ENCODE data around the gene ARHGEF28.

Gene ARHGEF28

GRCh38 chr5:73820326-73820725 lies 194.3 kb downstream of the ARHGEF28 start:
- DNase-seq, result no peak

- DNase-seq, result no peak
Measured at GRCh38 chr5:73821003-73821402, 195.0 kb downstream of the ARHGEF28 start.

DNA sequence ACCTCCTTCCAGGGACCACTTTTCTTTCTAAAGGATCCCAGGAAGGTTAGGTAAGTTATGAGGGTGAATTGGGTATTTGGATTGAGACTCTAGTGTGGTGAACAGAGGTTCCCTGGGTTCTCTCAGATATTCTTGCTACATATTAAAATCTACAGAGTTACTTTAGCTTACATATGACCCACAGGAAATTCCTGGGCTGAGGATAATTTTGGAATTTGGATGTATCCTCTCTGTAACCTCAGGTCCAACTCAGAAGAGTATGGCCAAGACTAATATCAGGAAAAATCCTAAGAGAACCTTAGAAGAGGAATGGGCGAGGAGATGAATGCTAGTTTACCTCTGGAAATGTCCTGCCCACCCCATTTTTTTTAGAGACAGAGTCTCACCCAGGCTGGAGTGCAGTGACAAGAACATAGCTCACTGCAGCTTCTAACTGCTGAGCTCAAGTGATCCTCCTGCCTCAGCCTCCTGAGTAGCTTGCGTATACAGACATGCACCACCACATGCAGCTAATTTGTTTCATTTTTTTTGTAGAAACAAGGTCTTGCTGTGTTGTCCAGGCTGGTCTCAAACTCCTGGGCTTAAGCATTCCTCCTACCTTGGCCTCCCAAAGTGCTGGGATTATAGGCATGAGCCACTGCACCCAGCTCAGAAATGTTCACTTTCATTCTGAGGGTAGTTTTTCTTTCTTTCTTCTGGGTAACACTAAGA lies 196.4 kb downstream of the ARHGEF28 start:
- DNase-seq, result no peak

GRCh38 chr5:73822989-73823339 lies 197.0 kb downstream of the ARHGEF28 start:
- DNase-seq, result peak in 2 of 3 experiments; percentile 17 to 62

- peak in 1 of 3 experiments; percentile 25 for DNase-seq
Measured at GRCh38 chr5:73823508-73823925, 197.5 kb downstream of the ARHGEF28 start.

- no peak for DNase-seq
Measured at GRCh38 chr5:73825199-73825598, 199.2 kb downstream of the ARHGEF28 start.

- no peak for DNase-seq
Measured at GRCh38 chr5:73825736-73826135, 199.7 kb downstream of the ARHGEF28 start.

GRCh38 chr5:73826301-73827105 lies 200.5 kb downstream of the ARHGEF28 start:
- DNase-seq, result peak in 1 of 3 experiments; percentile 46

DNA sequence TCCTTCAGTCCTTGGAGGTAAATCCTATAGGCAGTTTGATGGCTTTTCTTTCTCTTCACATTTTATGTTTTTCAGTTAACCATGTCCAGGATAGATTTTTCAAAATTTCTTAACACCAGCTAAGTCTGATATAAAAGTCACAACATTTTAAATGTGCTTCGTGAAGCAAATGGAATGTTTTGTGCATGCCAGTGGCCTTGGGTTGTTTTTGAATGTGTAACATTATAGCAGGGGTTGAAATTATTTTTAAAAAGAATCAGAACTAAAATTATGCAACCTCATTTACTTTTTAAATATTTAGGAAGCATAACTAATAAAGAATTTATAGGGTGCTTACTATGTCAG lies 201.1 kb downstream of the ARHGEF28 start:
- no peak for DNase-seq

GRCh38 chr5:73828465-73828864 lies 202.5 kb downstream of the ARHGEF28 start:
- no peak for DNase-seq

GRCh38 chr5:73830646-73831045 lies 204.7 kb downstream of the ARHGEF28 start:
- DNase-seq, result no peak

GRCh38 chr5:73831066-73831465 lies 205.1 kb downstream of the ARHGEF28 start:
- DNase-seq, result no peak

- DNase-seq, result no peak
Measured at GRCh38 chr5:73834693-73835092, 208.7 kb downstream of the ARHGEF28 start.

GRCh38 chr5:73835726-73836125 lies 209.7 kb downstream of the ARHGEF28 start:
- DNase-seq, result no peak

DNA sequence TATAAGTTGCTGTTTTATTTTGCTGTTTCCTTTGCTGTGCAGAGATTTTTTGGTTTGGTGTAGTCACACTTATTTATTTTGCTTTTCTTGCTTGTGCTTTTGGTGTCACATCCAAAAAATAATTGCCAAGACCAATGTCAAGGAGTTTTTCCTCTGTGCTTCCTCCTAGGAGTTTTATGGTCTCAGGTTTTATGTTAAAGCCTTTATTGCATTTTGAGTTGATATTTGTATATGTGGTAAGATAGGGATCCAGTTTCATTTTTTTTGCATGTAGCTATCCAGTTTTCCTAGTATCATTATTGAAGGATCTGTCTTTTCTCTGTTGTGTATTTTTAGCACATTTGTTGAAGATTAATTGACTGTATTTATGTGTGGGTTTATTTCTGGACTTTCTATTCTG lies 210.6 kb downstream of the ARHGEF28 start:
- no peak for DNase-seq

- DNase-seq, result no peak
Measured at GRCh38 chr5:73838901-73839300, 212.9 kb downstream of the ARHGEF28 start.

GRCh38 chr5:73841641-73842040 lies 215.6 kb downstream of the ARHGEF28 start:
- DNase-seq, result no peak

DNA sequence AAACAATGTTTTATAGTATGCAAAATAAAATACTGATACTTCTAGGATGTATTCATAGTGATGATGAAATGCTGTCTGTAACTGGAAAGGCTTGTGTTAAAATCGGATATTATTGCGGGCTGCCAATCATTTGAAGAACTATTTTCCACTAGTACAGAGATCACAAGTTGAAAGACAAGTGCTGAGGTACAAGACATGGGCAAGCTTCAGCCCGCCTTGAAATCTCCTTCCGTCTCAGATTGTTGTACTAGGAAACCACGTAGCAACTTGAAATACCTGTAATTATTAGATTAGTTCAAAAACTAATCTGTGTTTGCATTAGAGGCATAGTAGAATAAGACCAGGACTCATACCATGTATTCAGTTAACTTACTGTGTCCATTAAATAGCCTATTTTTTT lies 218.2 kb downstream of the ARHGEF28 start:
- DNase-seq, result no peak

- no peak for DNase-seq
Measured at GRCh38 chr5:73851471-73852181, 225.6 kb downstream of the ARHGEF28 start.

DNA sequence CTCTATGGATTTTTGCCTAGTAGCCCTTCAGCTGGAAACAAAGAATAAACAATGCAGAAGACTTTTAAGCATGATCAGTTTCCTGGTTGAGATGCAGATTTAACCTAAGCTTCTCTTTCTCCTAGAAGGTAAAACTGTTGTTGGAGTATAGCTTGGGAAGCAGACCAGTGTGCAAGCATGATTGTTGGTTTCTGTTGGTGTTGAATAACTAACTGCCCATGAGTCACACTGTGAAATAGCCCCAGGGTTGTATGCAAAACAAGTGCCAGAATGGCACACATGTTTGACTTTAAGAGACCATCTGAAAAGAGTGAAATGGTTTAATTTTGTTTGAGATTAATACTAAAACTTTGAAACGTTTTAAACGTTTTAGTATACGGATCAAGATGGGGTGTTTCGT lies 227.1 kb downstream of the ARHGEF28 start:
- DNase-seq, result peak in 2 of 3 experiments; percentile 17 to 44

DNA sequence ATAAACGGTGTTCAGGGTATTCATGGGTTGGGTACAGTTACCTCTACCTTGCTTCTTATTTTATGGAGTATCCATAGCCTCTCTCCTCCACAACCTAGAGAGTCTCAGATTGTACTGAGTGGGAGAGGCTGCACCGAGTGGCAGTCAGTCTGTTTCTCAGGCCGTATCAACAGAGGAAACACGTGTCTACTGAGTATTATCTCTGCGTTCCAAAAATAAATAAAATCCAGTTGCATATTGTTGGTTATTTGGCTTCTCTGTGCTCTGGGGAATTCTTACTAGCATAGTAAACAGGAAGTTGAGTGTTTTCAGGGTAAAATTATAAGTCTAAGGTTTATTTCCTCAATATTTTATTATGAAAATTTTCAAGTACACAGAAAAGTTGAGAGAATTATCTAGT lies 231.0 kb downstream of the ARHGEF28 start:
- no peak for DNase-seq

DNA sequence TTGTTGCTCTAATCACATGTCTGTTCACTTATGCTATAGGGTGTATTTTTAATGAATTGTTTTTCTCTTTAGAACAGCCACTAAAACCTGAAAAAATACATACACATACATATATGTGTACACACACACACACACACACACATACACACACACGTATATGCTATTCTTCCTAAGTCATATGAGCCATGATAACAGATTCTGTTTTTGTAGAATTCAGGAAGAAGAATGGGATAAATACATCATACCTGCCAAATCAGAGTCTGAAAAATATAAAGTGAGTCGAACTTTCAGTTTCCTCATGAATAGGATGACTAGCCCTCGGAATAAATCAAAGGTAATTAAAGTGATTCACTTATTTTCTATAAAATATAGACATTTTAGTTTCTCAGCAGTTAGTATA lies 231.4 kb downstream of the ARHGEF28 start:
- DNase-seq, result no peak

- no peak for DNase-seq
Measured at GRCh38 chr5:73858054-73858453, 232.1 kb downstream of the ARHGEF28 start.

DNA sequence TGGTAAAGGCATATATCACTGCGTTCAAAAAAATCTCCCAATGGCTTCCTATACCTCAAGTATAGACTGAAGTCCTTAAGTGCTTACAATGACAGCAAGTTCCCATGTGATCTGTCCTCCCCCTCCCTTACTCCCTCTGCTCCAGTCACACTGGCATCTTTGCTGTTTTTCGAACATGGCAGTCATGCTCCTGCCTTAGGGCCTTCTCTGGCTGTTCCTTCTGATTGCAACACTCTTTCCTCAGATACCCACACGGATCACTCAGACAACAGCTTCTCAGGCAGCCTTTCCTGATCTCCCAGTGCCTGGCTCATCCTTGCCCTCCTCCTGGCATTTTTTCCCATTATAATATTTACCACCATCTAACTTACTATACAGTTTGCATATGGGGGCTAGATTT lies 232.8 kb downstream of the ARHGEF28 start:
- DNase-seq, result no peak

Measured in NCI-H1417 (cell line).